ENCODE results near the gene SLC25A43. TPM values are rescaled to one million over a fixed set of nuclear protein-coding genes. Genes with fewer than 3 reads are reported as not detected.

The SLC25A43 gene
- total and polyA plus RNA-seq, 12 donors: 0.63 to 5.9 (median 2.8) TPM

- ATAC-seq (no peak), DNase-seq (no peak)
- Histone ChIP-seq H3K4me3 (no peak overlapping the region), H3K4me1 (no peaks in the 10 kb centered on the region), H3K27ac (no peak overlapping the region), H3K27me3 (no peaks in the 10 kb centered on the region), H3K36me3 (no peaks in the 10 kb centered on the region), H3K9me3 (no peaks in the 10 kb centered on the region)
- intact Hi-C loops (cut with DNase I): no loop called here
- 56 to 73% methylated on average over 5 to 7 of the region's 8 CpGs for WGBS, 2 donors
- TF ChIP-seq CTCF (IDR thresholded peaks at IDR 0.05): peak in 1 of 9 donors; percentile 25
These were observed 7.9 kb upstream of the SLC25A43 start for GRCh38 chrX:119391279-119391678.

GRCh38 chrX:119393144-119393543, 6.0 kb upstream of the SLC25A43 start:
- H3K9me3 ChIP-seq: no peaks in the 10 kb centered on the region
- peaks cover 0 to under 1% (median 0%) of the 10 kb centered on the region in 9 donors for H3K4me1 ChIP-seq
- no peaks in the 10 kb centered on the region for H3K27me3 ChIP-seq
- intact Hi-C loops (cut with DNase I): no loop called here
- no peak overlapping the region for H3K27ac ChIP-seq
- DNase-seq (no peak), ATAC-seq (no peak)
- no peak overlapping the region for H3K4me3 ChIP-seq
- no peaks in the 10 kb centered on the region for H3K36me3 ChIP-seq
- WGBS, 2 donors: 89 to 91% methylated on average over 2 of the region's 2 CpGs
- TF ChIP-seq CTCF (IDR thresholded peaks at IDR 0.05): no peak

- intact Hi-C loops (cut with DNase I): no loop called here
- H3K27ac ChIP-seq: peak overlapping the region in 9 of 10 donors; percentile 65 to 85 (median 73)
- H3K36me3 ChIP-seq: no peaks in the 10 kb centered on the region
- TF ChIP-seq CTCF (IDR thresholded peaks at IDR 0.05): no peak
- no peaks in the 10 kb centered on the region for H3K9me3 ChIP-seq
- no peaks in the 10 kb centered on the region for H3K27me3 ChIP-seq
- 6 to 20% methylated on average over 3 of the region's 3 CpGs for WGBS, 2 donors
- ATAC-seq: peak in 4 of 8 donors; percentile 22 to 34 (median 27)
- H3K4me1 ChIP-seq: peaks cover 0 to 8% (median 0%) of the 10 kb centered on the region in 9 donors
- peak overlapping the region; percentile 42 to 75 (median 64) for H3K4me3 ChIP-seq
- no peak for DNase-seq
These were observed 556 bp upstream of the SLC25A43 start for GRCh38 chrX:119398587-119398973.

GRCh38 chrX:119399772-119400101, 601 bp downstream of the SLC25A43 start:
- TF ChIP-seq CTCF (IDR thresholded peaks at IDR 0.05): no peak
- H3K27ac ChIP-seq: peak overlapping the region in 9 of 10 donors; percentile 65 to 85 (median 73)
- DNase-seq (no peak), ATAC-seq (peak in 5 of 8 donors; percentile 11 to 42 (median 15))
- intact Hi-C loops (cut with DNase I): no loop called here
- peak overlapping the region; percentile 42 to 75 (median 64) for H3K4me3 ChIP-seq
- WGBS, 2 donors: 10% methylated on average over 12 of the region's 12 CpGs
- H3K36me3 ChIP-seq: no peaks in the 10 kb centered on the region
- H3K9me3 ChIP-seq: no peaks in the 10 kb centered on the region
- H3K27me3 ChIP-seq: no peaks in the 10 kb centered on the region
- H3K4me1 ChIP-seq: peaks cover 0 to 8% (median 0%) of the 10 kb centered on the region in 9 donors
